ENCODE measurements around the gene TNRC6A. TPM values are rescaled to one million over a fixed set of nuclear protein-coding genes. Genes with fewer than 3 reads are reported as not detected.

TNRC6A gene
- total and polyA plus RNA-seq, 2 experiments from 2014 or later, result 93.1 to 124 TPM

DNA sequence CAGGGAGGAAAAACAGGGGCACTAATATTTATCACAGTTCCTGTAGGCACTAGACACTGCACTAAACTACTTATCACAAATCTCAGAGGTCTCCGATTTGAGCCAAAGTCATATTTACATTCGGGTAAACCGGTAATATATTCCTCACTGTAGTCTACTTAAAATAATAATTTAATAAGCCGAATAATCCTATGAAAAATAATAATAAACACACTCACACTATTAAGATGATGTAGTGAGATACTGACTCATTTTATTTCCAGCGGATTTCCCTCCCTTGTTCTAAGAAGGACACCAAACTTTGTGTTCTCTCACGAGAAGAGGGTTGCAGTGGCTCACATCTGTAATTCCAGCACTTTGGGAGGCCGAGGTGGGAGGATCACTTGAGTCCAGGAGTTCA lies 36.6 kb upstream of the TNRC6A start (continued):
- TF ChIP-seq, protein P1, sequence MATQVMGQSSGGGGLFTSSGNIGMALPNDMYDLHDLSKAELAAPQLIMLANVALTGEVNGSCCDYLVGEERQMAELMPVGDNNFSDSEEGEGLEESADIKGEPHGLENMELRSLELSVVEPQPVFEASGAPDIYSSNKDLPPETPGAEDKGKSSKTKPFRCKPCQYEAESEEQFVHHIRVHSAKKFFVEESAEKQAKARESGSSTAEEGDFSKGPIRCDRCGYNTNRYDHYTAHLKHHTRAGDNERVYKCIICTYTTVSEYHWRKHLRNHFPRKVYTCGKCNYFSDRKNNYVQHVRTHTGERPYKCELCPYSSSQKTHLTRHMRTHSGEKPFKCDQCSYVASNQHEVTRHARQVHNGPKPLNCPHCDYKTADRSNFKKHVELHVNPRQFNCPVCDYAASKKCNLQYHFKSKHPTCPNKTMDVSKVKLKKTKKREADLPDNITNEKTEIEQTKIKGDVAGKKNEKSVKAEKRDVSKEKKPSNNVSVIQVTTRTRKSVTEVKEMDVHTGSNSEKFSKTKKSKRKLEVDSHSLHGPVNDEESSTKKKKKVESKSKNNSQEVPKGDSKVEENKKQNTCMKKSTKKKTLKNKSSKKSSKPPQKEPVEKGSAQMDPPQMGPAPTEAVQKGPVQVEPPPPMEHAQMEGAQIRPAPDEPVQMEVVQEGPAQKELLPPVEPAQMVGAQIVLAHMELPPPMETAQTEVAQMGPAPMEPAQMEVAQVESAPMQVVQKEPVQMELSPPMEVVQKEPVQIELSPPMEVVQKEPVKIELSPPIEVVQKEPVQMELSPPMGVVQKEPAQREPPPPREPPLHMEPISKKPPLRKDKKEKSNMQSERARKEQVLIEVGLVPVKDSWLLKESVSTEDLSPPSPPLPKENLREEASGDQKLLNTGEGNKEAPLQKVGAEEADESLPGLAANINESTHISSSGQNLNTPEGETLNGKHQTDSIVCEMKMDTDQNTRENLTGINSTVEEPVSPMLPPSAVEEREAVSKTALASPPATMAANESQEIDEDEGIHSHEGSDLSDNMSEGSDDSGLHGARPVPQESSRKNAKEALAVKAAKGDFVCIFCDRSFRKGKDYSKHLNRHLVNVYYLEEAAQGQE (IDR thresholded peaks at IDR 0.05; ENCODE audit: unreplicated experiment), result no peak
- no peak for TF ChIP-seq EZH2 (IDR thresholded peaks at IDR 0.05; ENCODE audit: low read depth, unreplicated experiment)
- no peak for TF ChIP-seq ZNF331 (CRISPR knock-in tag; IDR thresholded peaks at IDR 0.05; ENCODE audit: low read depth)
- no peak for TF ChIP-seq STAT1 (IDR thresholded peaks at IDR 0.05; ENCODE audit: unreplicated experiment)

DNA sequence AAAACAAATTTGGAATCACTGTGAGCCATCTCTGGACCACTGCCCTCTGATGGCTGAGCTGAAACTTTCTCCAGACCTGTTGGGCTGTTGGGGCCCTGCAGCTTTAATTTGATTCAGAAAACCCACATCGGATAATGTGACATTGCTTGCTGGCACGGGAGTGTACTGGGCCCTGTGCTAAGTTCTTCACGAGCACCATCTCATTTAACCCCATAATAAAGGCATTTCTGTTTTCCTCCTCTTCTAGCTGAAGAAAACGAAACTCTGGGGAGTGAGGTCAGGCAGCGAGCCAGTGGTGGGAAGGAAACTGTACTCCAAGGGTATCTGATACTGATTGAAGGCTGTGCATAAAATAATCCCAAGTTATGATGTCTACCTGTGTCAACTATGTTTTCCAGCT lies 34.5 kb upstream of the TNRC6A start:
- H3K27ac Mint-ChIP-seq, result no peak overlapping the region
- Histone ChIP-seq H3K4me2 (no peak overlapping the region), H3K4me3 (no peak overlapping the region), H3F3A (replicated peaks; ENCODE audit: low read depth) (no peaks in the 10 kb centered on the region), H2AFZ (no peak overlapping the region), H3K27ac (ENCODE audit: low read depth) (no peak overlapping the region), H3K36me3 (ENCODE audit: insufficient read depth) (no peaks in the 10 kb centered on the region), H3K79me2 (replicated peaks; ENCODE audit: insufficient read depth) (no peaks in the 10 kb centered on the region), H4K20me1 (replicated peaks; ENCODE audit: insufficient read depth) (no peaks in the 10 kb centered on the region), H3K27me3 (ENCODE audit: insufficient read depth) (no peaks in the 10 kb centered on the region), H3K4me1 (ENCODE audit: insufficient read depth) (no peaks in the 10 kb centered on the region), H3K9me2 (ENCODE audit: insufficient read depth) (no peaks in the 10 kb centered on the region)
- DNase-seq (ENCODE audit: low spot score) (peak; percentile 30), ATAC-seq (no peak; the same call in 2 of the 3 replicates)
- TF ChIP-seq, protein P2, sequence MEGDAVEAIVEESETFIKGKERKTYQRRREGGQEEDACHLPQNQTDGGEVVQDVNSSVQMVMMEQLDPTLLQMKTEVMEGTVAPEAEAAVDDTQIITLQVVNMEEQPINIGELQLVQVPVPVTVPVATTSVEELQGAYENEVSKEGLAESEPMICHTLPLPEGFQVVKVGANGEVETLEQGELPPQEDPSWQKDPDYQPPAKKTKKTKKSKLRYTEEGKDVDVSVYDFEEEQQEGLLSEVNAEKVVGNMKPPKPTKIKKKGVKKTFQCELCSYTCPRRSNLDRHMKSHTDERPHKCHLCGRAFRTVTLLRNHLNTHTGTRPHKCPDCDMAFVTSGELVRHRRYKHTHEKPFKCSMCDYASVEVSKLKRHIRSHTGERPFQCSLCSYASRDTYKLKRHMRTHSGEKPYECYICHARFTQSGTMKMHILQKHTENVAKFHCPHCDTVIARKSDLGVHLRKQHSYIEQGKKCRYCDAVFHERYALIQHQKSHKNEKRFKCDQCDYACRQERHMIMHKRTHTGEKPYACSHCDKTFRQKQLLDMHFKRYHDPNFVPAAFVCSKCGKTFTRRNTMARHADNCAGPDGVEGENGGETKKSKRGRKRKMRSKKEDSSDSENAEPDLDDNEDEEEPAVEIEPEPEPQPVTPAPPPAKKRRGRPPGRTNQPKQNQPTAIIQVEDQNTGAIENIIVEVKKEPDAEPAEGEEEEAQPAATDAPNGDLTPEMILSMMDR (conservative IDR thresholded peaks at IDR 0.05; ENCODE audit: low read depth in 2 of 2), result peak in 1 of 2 experiments; percentile 20; a peak in 3 of 4 replicates
- TF ChIP-seq EZH2 (IDR thresholded peaks at IDR 0.05; ENCODE audit: low read depth, unreplicated experiment), result no peak
- H3K4me1 Mint-ChIP-seq, result no peaks in the 10 kb centered on the region
- H3K9me3 Mint-ChIP-seq, result no peaks in the 10 kb centered on the region
- no peaks in the 10 kb centered on the region for H3K36me3 Mint-ChIP-seq (ENCODE audit: low read depth)
- H3K27me3 Mint-ChIP-seq (ENCODE audit: insufficient read depth, low read depth, poor library complexity), result no peaks in the 10 kb centered on the region
- H3K4me3 Mint-ChIP-seq, result no peak overlapping the region

- Histone ChIP-seq H3K36me3 (ENCODE audit: insufficient read depth) (no peaks in the 10 kb centered on the region), H3K9me2 (ENCODE audit: insufficient read depth) (no peaks in the 10 kb centered on the region), H3K27me3 (ENCODE audit: insufficient read depth) (no peaks in the 10 kb centered on the region), H2AFZ (no peak overlapping the region), H3K27ac (ENCODE audit: low read depth) (no peak overlapping the region), H3K4me2 (no peak overlapping the region), H3K79me2 (replicated peaks; ENCODE audit: insufficient read depth) (no peaks in the 10 kb centered on the region), H3K4me1 (ENCODE audit: insufficient read depth) (peaks cover 6% of the 10 kb centered on the region; the same call in 1 of the 2 replicates), H4K20me1 (replicated peaks; ENCODE audit: insufficient read depth) (no peaks in the 10 kb centered on the region), H3K4me3 (no peak overlapping the region), H3F3A (replicated peaks; ENCODE audit: low read depth) (no peaks in the 10 kb centered on the region)
- Mint-ChIP-seq H3K9me3 (no peaks in the 10 kb centered on the region), H3K27ac (no peak overlapping the region), H3K4me3 (no peak overlapping the region), H3K27me3 (ENCODE audit: insufficient read depth, low read depth, poor library complexity) (peaks cover 5% of the 10 kb centered on the region), H3K36me3 (ENCODE audit: low read depth) (no peaks in the 10 kb centered on the region), H3K4me1 (peaks cover 9% of the 10 kb centered on the region)
- ATAC-seq (no peak), DNase-seq (ENCODE audit: low spot score) (no peak)
- TF ChIP-seq ZNF331 (CRISPR knock-in tag; IDR thresholded peaks at IDR 0.05; ENCODE audit: low read depth), result no peak
Measured at GRCh38 chr16:24696699-24697098, 32.8 kb upstream of the TNRC6A start.
